Measurements from ENCODE around the gene HS3ST2. TPM values are rescaled to one million over a fixed set of nuclear protein-coding genes. Genes with fewer than 3 reads are reported as not detected.

HS3ST2 gene
- total RNA-seq, 4 donors from 2014 or later: 0.23 to 2.7 (median 1.7) TPM; not detected in 1

GRCh38 chr16:22912654-22913053 lies 98.7 kb downstream of the HS3ST2 start:
- WGBS, 2 donors: 55 to 65% methylated on average over 7 of the region's 7 CpGs
- DNase-seq (ENCODE audit: low spot score in 2 of 2): no peak
- intact Hi-C loops (cut with DNase I; ENCODE audit: low total_unique reads): no loop called here
- TF ChIP-seq POLR2A (IDR thresholded peaks at IDR 0.05) (no peak), CTCF (IDR thresholded peaks at IDR 0.05) (no peak)
- no peak overlapping the region for H3K4me3 ChIP-seq (ENCODE audit: low read depth, poor library complexity, severe bottlenecking)

DNA sequence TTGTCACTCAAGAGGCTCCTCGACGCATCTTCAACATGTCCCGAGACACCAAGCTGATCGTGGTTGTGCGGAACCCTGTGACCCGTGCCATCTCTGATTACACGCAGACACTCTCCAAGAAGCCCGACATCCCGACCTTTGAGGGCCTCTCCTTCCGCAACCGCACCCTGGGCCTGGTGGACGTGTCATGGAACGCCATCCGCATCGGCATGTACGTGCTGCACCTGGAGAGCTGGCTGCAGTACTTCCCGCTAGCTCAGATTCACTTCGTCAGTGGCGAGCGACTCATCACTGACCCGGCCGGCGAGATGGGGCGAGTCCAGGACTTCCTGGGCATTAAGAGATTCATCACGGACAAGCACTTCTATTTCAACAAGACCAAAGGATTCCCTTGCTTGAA lies 101.0 kb downstream of the HS3ST2 start:
- 92 to 95% methylated on average over 25 of the region's 25 CpGs for WGBS, 2 donors
- intact Hi-C loops (cut with DNase I; ENCODE audit: low total_unique reads): no loop called here
- no peak overlapping the region for H3K4me3 ChIP-seq (ENCODE audit: low read depth, poor library complexity, severe bottlenecking)
- DNase-seq (ENCODE audit: low spot score in 2 of 2): no peak
- TF ChIP-seq CTCF (IDR thresholded peaks at IDR 0.05): no peak
- no peak for TF ChIP-seq POLR2A (IDR thresholded peaks at IDR 0.05)

DNA sequence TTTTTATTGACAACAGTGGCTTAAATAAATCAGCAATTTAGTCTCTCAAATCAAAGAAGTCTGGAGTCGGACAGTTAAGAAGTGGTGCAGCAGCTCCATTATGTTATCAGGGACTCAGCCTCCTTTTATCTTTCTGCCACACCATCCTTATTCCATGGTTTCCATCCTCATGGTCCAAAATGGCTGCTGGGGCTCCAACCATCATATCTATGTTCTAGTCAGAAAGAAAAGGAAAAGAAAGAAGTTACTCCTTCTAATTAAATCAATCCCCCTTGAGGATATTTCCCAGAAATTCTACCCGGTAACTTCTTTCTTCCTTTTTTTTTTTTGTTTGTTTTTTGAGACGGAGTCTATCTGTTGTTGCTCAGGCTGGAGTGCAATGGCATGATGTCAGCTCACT lies 109.5 kb downstream of the HS3ST2 start:
- TF ChIP-seq POLR2A (IDR thresholded peaks at IDR 0.05) (no peak), CTCF (IDR thresholded peaks at IDR 0.05) (no peak)
- intact Hi-C loops (cut with DNase I; ENCODE audit: low total_unique reads): no loop called here
- 79 to 83% methylated on average over 3 of the region's 3 CpGs for WGBS, 2 donors
- DNase-seq (ENCODE audit: low spot score in 2 of 2): no peak
- no peak overlapping the region for H3K4me3 ChIP-seq (ENCODE audit: low read depth, poor library complexity, severe bottlenecking)

GRCh38 chr16:22924492-22924891 lies 110.5 kb downstream of the HS3ST2 start:
- no peak overlapping the region for H3K4me3 ChIP-seq (ENCODE audit: low read depth, poor library complexity, severe bottlenecking)
- DNase-seq (ENCODE audit: low spot score in 2 of 2): no peak
- intact Hi-C loops (cut with DNase I; ENCODE audit: low total_unique reads): no loop called here
- WGBS, 2 donors: 36% methylated on average over 5 of the region's 5 CpGs
- TF ChIP-seq CTCF (IDR thresholded peaks at IDR 0.05) (no peak), POLR2A (IDR thresholded peaks at IDR 0.05) (no peak)

DNA sequence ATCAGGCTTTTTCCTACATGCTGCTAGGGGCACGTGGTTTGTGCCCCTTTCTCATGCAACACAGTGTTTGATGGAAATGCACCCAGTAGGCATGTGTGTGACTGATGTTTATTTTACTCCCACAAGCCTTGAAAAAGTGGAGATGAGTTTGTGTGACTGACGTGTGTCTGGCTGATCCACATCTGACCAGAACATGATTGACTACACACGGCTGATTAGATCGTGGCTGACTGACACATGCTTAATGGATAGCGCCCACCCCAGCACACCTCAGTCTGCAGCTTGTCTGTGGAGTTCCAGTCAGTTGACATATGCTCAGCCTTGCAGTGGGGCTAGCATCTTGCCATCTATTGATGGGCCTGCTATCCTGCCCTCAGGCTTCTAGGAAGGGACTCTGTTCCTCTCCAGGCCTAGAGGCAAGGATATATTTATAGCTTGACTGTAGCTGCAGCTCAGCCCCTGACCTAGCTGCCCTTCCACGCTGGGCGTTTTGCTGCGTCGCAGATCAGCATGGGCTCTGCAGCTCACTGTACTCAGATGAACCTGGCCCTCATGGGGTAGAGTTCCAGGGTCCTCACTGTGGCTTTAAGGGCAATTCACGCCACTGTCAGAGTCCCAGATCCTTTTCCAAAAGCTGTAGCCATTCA lies 112.3 kb downstream of the HS3ST2 start:
- H3K4me3 ChIP-seq (ENCODE audit: low read depth, poor library complexity, severe bottlenecking): no peak overlapping the region
- WGBS, 2 donors: 67 to 69% methylated on average over 10 of the region's 10 CpGs
- no peak for DNase-seq (ENCODE audit: low spot score in 2 of 2)
- TF ChIP-seq CTCF (IDR thresholded peaks at IDR 0.05) (no peak), POLR2A (IDR thresholded peaks at IDR 0.05) (no peak)
- intact Hi-C loops (cut with DNase I; ENCODE audit: low total_unique reads): no loop called here

GRCh38 chr16:22927306-22927705 lies 113.3 kb downstream of the HS3ST2 start:
- 46 to 50% methylated on average over 3 of the region's 3 CpGs for WGBS, 2 donors
- intact Hi-C loops (cut with DNase I; ENCODE audit: low total_unique reads): no loop called here
- H3K4me3 ChIP-seq (ENCODE audit: low read depth, poor library complexity, severe bottlenecking): no peak overlapping the region
- TF ChIP-seq CTCF (IDR thresholded peaks at IDR 0.05) (no peak), POLR2A (IDR thresholded peaks at IDR 0.05) (no peak)
- DNase-seq (ENCODE audit: low spot score in 2 of 2): no peak
